ENCODE results near the gene CKAP5.

CKAP5 gene

DNA sequence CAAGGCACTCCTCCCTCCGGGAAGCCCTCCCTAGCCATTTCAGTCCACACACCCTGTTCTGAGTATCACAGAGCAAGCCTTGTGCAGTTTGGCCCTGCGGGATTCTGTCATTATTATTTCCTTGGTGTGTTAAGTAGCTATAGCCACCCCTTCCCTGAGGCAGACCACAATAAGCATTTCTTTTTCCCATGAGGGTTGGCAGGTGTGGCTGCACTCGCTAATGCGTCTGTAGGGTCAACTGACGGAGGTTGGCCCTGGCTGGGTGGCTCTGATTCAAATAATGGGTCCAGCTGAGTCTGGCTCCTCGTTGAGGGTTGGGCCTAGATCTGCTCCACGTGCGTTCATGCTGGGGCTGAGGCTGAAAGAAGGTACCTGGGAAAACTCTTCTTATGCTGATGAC is 122.0 kb downstream of the CKAP5 start:
- no peak for DNase-seq (ENCODE audit: low read depth)
- H3K4me3 ChIP-seq (ENCODE audit: control insufficient read depth, low read depth, low read length), result no peak overlapping the region
- TF ChIP-seq, protein P1, sequence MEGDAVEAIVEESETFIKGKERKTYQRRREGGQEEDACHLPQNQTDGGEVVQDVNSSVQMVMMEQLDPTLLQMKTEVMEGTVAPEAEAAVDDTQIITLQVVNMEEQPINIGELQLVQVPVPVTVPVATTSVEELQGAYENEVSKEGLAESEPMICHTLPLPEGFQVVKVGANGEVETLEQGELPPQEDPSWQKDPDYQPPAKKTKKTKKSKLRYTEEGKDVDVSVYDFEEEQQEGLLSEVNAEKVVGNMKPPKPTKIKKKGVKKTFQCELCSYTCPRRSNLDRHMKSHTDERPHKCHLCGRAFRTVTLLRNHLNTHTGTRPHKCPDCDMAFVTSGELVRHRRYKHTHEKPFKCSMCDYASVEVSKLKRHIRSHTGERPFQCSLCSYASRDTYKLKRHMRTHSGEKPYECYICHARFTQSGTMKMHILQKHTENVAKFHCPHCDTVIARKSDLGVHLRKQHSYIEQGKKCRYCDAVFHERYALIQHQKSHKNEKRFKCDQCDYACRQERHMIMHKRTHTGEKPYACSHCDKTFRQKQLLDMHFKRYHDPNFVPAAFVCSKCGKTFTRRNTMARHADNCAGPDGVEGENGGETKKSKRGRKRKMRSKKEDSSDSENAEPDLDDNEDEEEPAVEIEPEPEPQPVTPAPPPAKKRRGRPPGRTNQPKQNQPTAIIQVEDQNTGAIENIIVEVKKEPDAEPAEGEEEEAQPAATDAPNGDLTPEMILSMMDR (IDR thresholded peaks at IDR 0.05; ENCODE audit: control insufficient read depth, insufficient read depth, low read depth, low read length, missing control alignments), result no peak

DNA sequence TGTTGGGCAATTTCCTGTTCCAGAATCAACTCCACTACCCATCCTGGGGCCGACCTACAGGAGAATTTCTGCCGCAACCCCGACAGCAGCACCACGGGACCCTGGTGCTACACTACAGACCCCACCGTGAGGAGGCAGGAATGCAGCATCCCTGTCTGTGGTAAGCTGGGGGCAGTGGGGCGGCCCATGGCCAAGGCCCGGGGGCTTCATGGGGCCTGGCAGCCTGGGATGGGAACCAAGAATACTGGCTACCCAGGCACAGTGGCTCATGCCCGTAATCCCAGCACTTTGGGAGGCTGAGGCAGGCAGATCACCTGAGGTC is 122.8 kb downstream of the CKAP5 start:
- TF ChIP-seq, protein P1 (IDR thresholded peaks at IDR 0.05; ENCODE audit: control insufficient read depth, insufficient read depth, low read depth, low read length, missing control alignments), result no peak
- no peak overlapping the region for H3K4me3 ChIP-seq (ENCODE audit: control insufficient read depth, low read depth, low read length)
- DNase-seq (ENCODE audit: low read depth), result no peak

DNA sequence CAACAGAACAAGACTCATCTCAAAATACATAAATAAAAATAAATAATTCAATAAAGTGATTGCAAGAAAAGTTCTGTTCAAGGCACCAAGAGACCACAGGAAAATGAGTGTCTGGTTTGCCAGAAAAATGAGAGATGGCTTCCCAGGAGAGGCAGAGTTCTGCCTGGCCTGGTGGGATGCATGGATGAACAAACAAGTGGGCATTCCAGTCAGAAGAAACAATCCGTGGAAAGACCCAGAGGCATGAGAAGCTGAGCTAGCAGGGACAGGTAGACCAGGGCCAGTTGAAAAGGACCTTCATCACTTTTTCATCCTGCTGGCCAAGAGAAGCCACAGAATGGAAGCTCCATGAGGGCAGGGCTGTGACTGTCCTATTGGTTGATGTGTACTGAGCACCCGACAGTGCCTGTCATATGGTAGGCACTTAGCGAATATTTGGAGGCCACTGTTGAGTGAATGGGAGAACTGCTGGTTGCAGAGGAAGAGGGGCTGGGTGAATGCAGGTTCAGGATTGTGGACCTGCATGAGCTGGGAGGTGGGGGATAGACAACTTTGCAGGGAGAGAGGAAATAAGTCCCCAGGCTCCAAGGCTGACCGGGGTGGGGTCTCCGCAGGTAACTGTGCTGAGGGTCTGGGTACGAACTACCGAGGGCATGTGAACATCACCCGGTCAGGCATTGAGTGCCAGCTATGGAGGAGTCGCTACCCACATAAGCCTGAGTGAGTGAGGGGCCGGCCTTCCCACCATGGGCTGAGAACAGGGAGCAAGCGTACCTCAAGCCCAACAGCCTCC is 123.3 kb downstream of the CKAP5 start:
- no peak overlapping the region for H3K4me3 ChIP-seq (ENCODE audit: control insufficient read depth, low read depth, low read length)
- no peak for DNase-seq (ENCODE audit: low read depth)
- TF ChIP-seq, protein P1 (IDR thresholded peaks at IDR 0.05; ENCODE audit: control insufficient read depth, insufficient read depth, low read depth, low read length, missing control alignments), result no peak

DNA sequence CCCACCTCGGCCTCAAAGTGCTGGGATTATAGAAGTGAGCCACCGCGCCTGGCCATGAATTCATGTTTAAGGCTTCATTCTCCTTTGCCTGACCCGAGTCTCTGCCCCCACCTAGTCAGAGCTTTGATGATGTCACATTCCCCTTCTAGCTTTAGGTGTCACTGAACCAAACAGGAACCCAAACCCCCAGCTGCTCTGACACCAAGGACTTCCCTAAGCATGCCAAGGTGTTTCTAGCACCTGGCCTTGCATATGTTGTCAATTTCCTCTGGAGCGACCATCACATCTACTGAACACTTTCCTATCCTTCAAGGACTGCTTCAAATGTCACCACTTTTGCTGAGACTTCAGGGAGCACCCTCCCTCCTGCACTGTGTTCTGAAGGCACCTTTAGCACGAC is 124.8 kb downstream of the CKAP5 start:
- H3K4me3 ChIP-seq (ENCODE audit: control insufficient read depth, low read depth, low read length), result no peak overlapping the region
- DNase-seq (ENCODE audit: low read depth), result no peak
- TF ChIP-seq, protein P1 (IDR thresholded peaks at IDR 0.05; ENCODE audit: control insufficient read depth, insufficient read depth, low read depth, low read length, missing control alignments), result no peak

DNA sequence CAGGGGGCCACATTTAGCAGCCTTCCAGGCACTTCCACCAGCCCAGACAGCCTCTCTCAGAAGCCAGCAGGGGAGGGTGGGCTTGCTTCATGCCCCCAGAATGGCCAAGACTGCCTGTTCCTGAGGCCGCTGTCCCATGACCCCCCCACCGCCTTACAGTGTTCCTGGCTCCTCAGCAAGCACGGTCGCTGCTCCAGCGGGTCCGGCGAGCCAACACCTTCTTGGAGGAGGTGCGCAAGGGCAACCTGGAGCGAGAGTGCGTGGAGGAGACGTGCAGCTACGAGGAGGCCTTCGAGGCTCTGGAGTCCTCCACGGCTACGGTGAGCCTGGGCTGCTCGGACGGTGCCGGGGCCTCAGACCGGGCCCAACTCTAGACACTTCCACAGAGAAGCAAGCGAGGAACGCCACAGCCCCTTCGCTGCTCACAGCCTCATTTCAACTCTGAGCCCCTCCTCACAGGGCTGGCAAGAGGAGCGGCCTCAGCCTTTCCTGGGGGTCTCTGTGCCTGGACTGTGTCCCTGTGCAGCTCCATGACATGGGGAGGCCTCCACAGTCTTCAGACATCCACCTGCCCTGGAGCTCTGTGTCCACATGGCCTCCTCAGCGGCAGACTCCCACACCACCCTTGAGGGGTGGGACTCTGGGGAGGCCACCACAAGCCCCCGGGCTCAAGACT is 126.4 kb downstream of the CKAP5 start:
- TF ChIP-seq, protein P1 (IDR thresholded peaks at IDR 0.05; ENCODE audit: control insufficient read depth, insufficient read depth, low read depth, low read length, missing control alignments), result no peak
- DNase-seq (ENCODE audit: low read depth), result no peak
- H3K4me3 ChIP-seq (ENCODE audit: control insufficient read depth, low read depth, low read length), result no peak overlapping the region

DNA sequence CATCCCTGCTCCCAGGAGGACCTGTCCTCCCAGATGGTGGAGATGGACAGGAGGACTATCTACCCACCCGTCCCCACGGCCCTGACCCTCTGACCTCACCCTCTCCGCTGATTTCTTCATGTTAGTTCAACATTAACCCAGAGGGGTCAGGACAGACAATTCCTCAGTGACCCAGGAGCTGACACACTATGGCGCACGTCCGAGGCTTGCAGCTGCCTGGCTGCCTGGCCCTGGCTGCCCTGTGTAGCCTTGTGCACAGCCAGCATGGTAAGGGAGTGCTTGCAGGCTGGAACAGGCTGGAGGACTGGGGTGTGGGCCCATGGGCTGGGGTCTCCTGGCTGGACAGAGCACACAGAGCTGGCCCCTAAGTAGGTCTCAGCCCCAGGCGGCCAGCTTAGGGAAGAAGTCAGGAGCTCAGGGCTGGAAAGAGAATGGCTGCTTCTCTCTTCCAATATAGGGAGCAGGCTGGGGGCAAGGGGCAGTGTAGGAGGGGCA is 127.0 kb downstream of the CKAP5 start, which contains the start of gene F2:
Gene F2 (plus strand): TSS at position 166 of the 495 bp plus-strand sequence. CDS start 23 bp downstream, at position 189.
- TF ChIP-seq, protein P1 (IDR thresholded peaks at IDR 0.05; ENCODE audit: control insufficient read depth, insufficient read depth, low read depth, low read length, missing control alignments), result no peak
- DNase-seq (ENCODE audit: low read depth), result no peak
- no peak within 1 kb of the TSS for H3K4me3 ChIP-seq (ENCODE audit: control insufficient read depth, low read depth, low read length)

Data from AG09309 (cell line).